CD4-positive, alpha-beta T cell treated with Interleukin-4 for 1 hour (primary cell): ENCODE data around the gene PPCS.
"Not testable (repeated sequence)": the region's sequence is repeated elsewhere in the genome, so short reads cannot be mapped to it uniquely, and the experiment has no call there.

Experiments used
- DNase-seq, 2 donors: peaks; one replicate each; pipeline ENCODE4 v3.0.0-alpha.2; 2020 to 2022

The PPCS gene

DNA sequence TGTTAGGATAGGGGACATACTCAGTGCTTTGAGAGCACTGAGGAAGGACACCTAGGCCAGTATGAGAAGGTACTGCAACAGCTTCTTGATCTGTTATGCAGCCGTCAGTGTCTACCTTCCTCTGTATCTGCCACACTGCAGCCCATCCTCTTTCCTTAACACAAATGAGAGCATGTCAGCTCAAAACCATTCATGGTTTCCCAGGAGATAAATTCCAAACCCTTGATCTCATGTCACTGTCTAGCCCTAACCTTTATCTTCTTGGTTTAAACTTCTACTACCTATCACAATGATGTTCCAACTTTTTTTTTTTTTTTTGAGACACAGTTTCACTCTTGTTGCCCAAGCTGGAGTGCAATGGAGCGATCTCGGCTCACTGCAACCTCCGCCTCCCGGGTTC lies 1.9 kb upstream of the PPCS start:
- DNase-seq: no peak

DNA sequence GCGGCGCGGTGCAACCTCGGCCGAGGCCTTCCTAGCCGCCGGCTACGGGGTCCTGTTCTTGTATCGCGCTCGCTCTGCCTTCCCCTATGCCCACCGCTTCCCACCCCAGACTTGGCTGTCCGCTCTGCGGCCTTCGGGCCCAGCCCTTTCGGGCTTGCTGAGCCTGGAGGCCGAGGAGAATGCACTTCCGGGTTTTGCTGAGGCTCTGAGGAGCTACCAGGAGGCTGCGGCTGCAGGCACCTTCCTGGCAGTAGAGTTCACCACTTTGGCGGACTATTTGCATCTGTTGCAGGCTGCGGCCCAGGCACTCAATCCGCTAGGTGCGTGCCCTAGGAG lies 379 bp downstream of the PPCS start:
- peak; percentile 63 to 66 for DNase-seq

DNA sequence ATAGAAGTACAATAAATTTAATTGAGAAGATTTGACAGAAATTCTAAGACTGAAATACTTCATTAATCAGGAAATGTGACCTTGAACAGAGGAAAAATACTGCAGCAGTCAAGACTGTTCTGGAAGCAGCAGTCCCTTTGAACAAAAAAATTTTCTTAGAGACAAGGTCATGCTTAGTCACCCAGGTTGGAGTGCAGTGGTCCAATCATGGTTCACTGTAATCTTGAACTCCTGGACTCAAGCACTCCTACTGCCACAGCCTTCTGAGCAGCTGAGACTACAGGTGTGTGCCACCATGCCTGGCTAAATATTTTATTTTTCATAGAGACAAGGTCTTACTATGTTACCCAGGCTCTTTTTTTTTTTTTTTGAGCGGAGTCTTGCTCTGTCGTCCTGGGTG lies 4.9 kb downstream of the PPCS start:
- no peak for DNase-seq

DNA sequence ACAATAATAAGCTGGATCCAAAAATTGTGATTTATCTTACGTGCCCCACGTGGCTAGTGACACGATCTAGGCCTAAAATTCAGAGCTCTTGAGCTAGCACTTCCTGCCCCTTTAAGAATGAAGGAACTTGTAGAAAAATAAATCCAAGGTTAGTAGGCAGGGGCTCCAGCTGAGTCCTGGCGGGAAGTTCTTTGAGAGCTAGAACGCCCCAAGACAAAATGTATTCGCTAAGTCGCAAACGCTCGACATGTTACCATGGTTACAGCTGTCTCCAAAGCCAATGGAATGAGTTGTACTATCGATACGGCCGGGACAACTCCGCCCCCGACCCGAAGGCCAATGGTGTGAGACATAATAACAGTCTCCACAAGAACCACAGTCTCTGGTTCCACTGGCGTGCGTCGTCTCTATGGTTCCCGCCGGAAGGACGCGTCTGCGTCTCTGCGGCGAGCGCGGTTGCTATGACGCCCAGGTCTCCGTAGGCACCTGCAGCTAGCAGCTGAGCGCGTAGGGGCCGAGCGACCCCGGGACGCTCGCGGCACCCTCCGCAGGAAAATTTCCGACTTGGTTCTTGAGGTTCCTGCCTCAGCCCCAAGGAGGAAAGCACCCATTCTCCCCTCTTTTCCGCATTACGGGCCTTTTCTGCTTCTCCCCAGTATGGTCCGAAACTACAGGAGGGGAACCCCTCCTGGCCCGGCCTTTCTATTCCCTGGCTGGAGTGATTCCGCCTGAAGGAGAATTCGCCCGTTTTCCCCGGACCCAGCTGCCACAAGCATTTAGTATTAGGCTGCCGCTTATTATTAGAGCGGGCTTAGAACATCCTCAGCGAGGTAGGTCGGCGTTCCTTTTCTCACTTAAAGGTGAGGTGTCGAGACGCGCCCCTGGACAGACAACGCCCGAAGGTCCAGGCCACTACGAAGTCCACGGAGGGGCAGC lies 6.8 kb downstream of the PPCS start, which contains the start of gene CCDC30:
CCDC30 (plus strand) TSS at position 459 of the 936 bp plus-strand sequence. CDS start 17,266 bp downstream, outside the sequence.
- DNase-seq: peak; percentile 98 to 99

DNA sequence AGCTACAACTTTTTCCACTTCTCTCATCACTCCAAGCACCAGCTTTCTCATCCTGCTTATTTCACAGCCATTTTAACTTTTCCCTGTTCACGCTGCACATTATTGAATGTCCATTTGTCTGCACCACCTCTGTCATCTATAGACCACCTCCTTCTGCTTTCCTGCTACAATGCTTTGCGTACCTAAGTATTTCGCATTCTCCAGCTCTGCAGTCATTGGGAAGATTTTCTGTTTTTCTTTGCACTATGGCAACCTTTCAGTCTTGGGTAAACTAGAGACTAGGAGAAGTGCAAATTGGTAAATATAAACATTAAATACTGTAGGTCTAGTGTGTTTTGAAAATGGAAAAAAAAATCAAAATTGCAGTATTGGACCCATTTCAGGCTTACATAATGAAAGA lies 7.6 kb downstream of the PPCS start:
- no peak for DNase-seq

DNA sequence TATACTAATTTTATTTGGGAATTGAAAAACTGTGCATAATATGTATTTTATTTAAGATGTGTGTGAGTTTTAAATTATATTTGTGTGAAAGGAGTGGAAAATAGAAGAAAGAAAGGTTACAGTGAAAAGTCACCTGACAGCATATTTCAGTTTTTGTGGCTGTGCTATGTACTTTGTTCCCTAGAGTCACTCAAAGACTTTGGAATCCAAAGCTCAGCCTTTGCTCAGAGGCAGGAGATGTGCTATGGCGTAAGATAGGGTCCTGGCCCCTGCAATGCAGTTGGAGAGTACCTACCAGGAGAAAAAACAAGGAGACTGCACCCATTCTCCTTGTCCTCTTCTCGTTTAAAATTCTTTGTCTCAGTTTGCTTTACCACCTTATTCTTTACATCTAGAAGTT lies 9.7 kb downstream of the PPCS start:
- DNase-seq: no peak

DNA sequence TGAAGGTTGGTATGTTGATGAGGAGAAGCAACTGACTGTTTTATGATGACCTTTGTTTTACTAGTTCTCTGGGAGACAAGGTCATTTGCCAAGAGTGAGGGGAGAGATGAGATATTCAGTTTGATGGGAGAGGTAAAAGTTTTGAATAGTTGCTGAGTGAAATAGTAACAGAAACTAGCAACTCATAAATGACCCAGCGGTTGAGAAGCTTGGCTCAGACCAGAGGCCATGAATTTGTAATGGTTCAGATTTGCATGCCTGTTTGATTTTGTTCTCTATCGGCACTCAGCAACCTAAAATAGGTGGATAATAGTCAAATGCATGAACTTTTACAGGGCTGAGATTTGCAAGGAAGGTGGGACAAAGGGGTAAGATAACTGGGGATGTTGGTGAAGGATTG lies 13.4 kb downstream of the PPCS start:
- DNase-seq: no peak

DNA sequence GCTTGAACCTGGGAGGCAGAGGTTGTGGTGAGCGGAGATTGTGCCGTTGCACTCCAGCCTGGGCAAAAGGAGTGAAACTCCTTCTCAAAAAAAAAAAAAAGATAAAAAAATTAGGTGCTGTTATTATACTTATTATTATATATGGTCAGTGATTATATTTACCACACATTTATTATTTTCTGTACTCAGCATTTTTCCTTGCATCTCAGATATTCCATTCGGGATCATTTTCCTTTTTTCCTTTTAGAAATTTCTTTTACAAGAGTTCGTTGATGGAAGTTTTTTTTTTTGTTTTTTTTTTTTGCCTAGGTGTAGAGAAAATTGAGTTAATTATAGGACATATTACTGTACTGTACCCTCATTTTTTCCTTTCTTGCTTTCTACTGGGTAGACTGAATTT lies 20.3 kb downstream of the PPCS start:
- no peak for DNase-seq

DNA sequence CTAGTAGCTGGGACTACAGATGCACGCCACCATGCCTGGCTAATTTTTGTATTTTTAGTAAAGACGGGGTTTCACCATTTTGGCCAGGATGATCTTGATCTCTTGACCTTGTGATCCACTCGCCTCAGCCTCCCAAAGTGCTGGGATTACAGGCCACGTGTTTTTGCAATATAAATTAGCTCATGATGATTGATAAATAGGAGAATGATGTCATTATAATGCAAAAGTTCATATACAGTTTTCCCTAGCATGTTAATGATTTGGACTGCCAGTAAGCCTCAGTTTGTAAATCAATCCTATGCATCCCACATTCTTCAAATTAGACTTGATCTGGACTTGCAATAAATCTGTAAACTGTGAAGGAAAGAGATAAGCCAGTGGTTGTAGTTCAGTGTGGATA lies 21.0 kb downstream of the PPCS start:
- not testable (repeated sequence) for DNase-seq

DNA sequence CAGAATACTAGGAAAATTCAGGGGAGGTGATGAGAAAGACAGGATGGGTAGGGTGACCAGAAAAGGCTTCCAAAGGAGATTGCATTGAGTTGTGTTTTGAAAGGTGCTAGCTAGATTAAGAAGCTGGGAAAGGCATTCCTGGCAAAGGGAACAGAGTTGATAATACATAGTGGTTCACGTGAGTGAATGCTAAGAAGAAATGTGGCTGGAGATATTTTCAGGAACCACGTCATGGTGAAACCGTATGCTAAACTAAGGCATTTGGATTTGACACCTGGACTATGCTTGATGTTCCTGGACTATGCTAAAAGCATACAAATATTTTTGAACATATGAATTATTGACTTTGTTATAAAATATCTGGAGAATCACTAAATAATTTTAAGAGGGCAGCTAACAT lies 21.4 kb downstream of the PPCS start:
- no peak for DNase-seq

DNA sequence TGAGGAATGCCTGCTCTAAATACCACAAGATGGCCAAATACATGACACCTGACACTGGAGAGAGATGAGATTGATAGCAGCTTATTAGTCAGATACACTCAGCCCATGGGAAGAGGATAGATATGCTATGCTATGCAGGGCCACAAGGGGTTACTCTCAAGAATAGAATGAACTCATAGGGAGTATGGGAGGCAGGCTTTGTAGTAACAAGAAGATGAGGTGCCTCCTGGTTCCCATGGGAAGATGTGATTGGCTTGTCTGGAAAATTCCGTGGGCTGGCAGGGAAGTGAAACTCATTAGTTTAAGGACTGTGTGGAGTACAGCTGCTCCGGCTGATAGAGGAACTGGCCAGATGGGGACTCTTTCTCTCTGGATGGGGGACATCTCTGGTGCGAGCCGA lies 23.3 kb downstream of the PPCS start:
- no peak for DNase-seq

DNA sequence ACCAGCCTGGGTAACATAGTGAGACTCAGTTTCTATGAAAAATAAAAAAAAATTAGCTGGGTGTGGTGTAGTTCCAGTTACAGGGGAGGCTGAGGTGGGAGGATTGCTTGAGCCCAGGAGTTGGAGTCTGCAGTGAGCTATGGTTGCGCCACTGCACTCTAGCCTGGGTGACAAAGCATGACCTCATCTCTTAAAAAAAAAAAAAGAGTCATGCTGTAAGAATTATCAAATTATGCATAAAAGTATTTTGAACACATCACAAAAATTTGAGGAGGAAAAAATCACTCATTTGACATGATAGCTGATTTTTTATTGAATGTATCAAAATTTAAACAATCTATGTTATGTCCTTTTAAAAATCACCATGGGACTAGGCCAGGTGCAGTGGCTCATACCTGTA lies 24.6 kb downstream of the PPCS start:
- no peak for DNase-seq

DNA sequence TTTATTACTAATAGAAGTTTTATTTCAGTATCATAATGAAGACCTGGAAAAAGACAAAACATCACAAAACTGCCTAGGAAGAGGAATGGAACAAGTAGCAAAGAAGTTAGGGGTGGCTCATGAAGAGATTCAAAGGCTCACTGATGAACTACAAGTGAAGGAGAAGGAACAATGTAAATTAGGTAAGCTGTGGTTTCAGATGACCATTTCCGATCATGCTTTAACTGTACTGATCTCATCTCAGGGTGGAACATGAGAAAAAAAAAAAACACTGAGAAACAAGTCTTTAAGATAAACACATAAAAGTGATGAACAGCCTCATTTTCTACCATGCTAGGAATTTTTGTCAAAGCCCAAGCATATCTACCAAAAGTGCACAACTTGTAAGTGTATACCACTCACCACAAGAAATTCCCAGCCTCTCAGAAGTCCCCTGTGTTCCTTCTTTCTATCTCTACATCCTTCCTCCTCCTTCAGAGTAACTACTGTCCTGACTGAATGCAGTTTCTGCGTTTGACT lies 26.4 kb downstream of the PPCS start:
- DNase-seq: no peak

DNA sequence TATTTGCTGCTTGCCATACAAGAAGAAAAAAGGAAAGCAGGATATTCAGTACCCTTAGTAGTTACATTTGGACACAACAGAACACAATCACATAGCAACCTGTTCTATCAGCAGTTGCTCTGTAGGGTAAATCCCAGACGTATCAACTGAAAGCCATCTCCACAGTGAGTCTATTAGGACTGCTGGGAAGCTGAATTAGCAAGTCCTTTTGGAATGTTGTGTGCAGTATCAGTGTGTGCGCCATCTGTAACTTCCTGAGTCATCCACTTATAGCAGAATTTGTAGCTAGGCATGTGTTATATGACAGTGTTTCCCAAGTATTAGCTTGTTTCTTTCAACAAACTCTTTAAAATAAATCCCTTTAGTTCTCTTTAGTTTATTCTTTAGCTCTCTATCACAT lies 28.0 kb downstream of the PPCS start:
- no peak for DNase-seq

DNA sequence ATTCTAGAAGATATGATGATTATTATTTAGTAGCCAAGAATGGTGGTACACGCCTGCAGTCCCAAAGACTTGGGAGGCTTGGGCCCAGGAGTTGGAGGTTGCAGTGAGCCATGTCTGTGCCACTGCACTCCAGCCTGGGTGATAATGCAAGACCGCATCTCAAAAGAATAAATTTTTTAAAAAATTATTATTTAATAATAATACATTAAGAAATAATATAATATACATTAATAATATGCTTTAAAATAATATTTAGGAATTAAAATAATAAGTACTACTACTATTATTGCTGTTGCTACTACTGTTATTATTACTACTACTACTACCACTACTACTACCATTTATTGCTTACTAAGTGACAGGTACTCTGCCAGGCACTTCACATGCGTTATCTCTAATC lies 33.9 kb downstream of the PPCS start:
- DNase-seq: no peak

DNA sequence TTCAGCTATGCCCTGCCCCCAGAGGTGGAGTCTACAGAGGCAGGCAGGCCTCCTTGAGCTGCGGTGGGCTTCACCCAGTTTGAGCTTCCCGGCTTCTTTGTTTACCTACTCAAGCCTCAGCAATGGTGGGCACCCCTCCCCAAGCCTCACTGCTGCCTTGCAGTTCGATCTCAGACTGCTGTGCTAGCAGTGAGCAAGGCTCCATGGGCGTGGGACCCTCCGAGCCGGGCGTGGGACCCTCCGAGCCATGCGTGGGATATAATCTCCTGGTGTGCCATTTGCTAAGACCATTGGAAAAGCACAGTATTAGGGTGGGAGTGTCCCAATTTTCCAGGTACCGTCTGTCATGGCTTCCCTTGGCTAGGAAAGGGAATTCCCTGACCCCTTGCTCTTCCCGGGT lies 45.7 kb downstream of the PPCS start:
- not testable (repeated sequence) for DNase-seq

DNA sequence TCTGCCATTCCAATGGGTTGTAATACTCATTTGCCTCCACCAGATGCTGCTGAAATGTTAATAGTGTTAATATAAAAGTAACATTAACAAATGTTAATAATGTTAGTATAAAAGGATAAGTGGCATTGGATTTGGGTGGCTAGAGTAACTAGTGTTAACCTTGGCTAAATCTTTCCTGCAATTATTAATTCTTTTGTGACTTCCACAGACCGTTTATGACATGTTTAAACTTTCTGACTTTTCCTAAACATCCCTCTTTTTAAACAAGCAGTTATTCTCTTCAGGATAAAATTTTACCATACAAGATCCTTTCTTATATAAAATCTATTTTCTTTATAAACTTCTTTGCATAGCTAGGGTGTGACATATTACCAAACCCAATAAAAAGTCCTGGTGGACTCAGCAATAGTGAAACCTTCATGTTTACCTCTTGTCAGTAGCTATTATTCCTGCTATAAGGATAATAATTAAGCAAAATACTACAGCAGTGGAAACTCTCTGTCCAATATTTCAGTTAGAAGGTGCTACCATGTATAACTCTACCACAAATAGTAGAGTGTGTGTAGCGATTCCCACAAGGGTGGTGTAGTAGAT lies 48.3 kb downstream of the PPCS start:
- no peak for DNase-seq

DNA sequence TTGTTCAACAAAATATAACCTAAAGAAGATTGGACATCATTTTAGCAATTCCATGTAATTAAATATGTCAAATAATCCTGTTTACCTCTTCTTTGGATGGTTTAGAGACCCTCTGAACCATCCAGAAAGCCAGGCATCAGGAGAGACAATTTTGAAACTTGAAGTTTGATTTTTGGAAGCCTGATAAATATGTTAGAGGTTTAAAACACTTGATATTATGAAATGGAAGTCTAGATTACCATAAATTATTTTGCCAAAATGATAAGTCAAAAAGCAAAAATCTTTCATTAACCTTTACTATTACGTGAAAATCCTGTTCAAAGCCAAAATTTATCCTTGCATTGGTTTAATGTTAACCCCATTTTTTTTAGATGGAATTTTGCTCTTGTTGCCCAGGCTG lies 50.2 kb downstream of the PPCS start:
- no peak for DNase-seq
